NCI-H1436 (cell line): Measurements from ENCODE around the gene SLC4A2.

ENCODE experiments used
- DNase-seq: peaks from one replicate; lab custom pipeline; 2025; lab: John Stamatoyannopoulos, UW

The SLC4A2 gene

DNA sequence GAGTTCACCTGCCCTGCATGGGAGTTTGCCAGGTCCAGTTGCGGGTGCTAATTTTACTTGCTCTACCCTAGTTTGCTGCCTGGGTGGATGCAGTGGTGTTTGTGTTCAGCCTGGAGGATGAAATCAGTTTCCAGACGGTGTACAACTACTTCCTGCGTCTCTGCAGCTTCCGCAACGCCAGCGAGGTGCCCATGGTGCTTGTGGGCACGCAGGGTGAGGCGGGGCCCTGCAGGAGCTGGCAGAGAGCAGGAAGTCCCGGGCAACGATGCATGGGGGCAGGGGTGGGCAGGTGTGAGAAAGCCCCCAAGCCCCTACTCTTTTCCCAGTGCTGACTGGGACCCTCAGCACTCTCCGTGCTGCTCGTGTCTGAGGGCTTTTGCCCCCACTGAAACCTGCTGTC lies 58.2 kb downstream of the SLC4A2 start:
- DNase-seq = no peak

DNA sequence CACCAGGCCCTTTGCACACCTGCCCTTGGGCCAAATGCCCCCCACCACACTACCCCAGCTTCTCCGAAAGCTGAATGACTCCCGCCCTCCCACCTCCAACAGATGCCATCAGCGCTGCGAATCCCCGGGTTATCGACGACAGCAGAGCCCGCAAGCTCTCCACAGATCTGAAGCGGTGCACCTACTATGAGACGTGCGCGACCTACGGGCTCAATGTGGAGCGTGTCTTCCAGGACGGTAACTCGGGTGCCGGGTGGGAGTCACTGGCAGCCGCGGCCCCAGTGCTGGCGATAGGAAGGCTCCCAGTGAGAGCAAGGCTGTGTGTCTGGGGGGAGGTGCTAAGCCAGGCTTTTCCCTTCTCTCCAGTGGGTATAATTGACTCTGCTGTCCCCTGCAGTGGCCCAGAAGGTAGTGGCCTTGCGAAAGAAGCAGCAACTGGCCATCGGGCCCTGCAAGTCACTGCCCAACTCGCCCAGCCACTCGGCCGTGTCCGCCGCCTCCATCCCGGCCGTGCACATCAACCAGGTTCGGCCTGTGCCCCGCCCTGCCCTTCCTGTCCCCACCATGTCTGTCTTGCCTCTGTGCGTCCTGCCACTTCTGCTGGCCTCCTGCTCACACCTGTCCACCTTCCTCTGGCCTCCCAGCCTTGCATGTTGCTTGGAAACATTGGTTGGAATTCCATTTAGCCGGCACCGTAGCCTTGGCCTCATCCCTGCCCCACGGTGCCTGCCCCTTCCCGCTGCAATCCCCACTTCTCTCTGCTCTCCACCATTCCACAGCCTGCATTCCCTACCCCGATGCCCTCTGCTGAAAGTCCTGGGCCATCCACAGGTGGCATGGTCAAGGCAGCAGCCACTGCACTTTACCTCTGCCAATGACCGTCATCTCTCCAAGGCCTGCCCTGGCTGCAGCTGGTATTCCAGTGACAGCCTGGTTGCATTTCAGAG lies 59.0 kb downstream of the SLC4A2 start:
- DNase-seq = no peak

DNA sequence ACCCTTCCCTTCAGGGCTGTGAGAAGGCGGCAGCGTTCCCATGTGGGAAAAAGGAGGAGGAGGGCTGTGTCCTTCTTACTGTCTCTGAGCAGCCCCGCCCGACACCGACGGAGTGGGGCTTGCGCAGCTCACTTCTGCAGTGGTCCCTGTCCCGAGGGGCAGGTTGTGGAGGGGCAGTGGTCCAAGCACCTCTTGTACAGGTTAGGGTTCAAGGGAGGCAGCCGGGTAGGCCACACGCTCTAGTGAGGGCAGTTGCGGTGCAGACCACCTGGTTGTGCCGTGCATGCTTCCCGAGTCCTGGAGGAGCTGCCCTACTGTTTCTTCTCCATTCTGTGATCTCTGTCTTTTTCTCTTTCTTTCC lies 59.6 kb downstream of the SLC4A2 start:
- DNase-seq = no peak

DNA sequence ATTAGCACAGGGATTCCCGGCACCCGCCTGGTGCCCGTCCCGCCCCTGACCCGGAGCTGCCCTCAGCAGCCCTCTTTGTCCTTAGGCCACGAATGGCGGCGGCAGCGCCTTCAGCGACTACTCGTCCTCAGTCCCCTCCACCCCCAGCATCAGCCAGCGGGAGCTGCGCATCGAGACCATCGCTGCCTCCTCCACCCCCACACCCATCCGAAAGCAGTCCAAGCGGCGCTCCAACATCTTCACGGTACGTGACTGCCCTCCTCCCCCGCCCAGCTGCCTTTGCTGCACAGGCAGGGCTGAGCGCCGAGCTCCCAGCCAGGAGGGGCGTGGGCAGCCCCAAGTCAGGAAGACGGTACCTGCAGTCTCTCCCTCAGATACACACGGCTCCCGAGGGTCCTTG lies 60.5 kb downstream of the SLC4A2 start:
- no peak for DNase-seq

DNA sequence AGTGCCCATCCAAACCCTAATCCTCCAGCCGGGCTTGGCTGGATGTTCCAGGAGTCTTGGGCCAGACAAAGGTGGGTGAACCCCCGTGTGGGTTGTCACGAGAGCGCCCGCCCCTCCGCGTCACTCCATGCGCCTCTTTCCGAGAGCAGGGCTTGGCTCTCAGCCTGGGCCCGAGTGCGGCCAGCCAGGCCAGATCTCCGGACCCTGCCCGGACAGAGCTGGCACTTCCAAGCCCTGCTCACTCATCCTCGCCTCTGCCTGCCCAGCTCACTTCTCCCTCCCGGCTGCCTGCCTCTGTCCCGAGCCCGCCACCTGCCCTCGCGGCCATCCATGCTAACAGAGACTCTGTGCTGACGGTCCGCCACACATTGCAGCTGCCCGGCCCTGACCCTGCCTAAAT lies 61.5 kb downstream of the SLC4A2 start:
- no peak for DNase-seq

DNA sequence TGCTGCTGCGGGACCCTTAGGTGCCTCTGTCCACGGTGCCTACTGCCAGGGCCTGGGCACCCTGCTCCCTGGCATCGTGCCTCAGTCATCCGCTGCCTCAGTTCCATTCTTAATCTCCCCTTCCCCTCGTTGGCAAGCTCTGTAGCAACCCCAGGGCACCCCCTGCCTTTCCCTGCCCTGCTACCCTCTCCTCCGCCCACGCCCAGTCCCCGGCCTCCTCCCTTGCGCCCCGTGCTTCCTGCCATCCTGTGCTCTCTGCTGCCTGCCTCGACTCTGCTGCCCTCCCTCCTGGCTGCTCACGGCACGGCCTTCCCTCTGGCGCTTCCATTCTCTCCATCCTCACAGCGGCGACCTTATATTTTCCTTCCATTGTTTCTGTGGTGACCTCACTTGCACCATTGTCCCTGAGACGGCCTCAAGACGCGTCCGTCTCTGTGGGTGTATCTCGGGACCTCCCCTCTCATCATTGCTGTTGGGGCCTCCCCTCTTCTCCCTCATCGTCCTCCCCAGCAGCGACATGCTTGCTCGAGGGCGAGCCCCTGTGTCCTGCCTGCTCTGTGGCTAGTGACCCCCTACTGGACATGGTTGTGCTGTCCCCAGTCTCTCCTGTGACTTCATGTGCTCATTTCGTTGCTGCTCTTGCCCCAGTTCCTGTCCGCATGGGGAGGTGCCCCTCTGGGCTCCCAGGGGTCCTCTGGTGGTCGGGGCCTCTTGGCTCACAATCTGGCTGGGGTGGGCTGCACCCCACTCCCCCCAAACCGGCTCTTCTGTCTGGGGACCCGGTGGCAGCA lies 62.2 kb downstream of the SLC4A2 start:
- no peak for DNase-seq

DNA sequence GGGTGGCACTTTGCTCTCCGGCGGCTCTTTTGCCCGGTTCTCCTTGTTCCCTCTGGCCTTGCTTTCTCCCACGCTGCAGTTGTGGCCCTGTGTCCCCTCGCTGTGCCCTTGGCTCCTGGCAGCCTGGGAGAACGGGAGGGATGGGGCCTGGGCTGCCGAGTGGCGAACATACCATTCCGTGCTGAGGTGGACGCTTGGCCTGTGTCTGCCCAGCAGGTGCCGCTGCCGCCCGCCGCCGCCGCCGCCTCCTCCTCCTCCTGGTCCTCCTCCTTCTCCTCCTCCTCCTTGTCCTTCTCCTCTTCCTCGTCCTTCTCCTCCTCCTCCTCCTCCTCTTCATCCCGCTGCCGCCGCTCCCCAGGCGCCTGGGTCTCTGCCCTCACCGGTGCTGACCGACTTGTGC lies 62.9 kb downstream of the SLC4A2 start:
- no peak for DNase-seq

DNA sequence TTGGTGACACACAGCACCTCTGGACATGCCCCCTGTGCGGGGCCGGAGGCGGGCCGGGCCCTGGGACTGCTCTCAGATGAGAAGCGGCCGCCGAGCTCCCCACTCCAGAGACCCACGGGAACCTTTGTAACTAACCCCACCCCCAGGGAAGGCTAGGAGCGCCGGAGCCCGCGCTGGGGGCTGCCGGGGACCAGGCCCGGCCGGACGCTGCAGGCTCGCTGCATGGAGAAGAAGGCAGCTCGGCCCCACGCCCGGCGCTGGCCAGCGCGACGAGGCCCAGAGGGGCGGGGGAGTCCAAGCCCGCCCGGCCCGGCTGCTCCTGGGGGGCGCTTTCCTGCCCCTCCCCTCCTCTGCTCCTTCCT lies 63.4 kb downstream of the SLC4A2 start:
- DNase-seq = no peak

DNA sequence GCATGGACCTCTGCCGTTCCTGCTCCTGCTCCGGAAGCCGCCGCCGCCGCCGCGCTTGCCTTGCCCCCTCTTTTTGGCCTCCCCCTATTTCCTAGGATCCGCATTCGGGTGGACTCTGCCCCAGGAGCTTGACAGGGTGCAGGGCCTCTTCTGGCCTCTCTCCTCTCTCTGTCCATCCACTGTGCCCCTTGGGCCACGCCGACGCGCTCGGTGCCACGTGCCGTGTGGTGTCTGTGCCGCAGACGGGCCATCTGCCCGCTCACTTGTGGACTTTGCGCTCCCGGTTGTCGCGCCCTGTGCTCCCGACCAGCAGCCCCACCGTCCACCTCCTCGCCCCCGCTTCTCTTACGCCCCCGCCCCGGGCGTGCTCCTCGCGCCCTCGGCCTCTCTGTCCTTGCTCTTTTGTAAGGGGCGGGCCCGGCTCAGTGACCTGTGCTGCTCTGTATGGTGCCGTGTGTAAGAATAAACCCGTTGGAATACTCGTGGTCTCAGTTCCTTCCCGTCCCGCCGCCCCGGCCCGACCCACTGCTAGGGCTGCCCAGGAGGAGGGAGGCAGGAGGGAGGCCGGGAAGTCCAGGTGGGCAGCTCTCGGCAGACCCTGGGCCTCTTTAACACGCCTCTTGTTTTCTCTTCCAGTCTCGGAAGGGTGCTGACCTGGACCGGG lies 63.9 kb downstream of the SLC4A2 start:
- no peak for DNase-seq

DNA sequence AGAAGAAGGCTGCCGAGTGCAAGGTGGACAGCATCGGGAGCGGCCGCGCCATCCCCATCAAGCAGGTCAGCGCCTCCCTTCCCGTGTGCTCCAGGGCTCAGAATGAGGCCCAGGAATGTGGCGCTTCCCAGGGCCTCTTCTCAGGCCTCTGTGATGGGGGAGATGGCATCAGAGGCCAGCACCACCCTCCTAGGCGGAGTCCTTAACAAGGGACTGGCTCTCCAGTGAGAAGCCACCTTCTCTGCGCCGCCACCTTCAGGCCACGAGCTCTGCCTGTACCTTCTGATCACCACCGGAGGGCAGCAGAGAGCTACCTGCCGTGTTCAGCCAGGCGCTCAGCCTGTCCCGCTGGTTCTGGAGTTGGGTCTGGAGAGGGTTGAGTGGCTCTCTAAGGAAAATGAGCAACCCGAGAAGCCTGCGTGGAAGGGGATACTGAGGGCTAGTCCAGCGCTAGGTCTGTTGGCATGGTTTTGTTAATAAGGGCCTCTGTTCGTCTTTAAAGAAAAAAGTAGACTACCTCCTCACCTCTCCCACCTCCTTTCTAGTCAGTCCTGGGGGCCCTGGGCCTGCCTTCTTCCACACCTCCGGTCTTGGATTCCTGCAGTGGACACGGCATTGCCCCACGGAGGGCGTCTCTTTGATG lies 64.6 kb downstream of the SLC4A2 start:
- DNase-seq = peak; percentile 66

DNA sequence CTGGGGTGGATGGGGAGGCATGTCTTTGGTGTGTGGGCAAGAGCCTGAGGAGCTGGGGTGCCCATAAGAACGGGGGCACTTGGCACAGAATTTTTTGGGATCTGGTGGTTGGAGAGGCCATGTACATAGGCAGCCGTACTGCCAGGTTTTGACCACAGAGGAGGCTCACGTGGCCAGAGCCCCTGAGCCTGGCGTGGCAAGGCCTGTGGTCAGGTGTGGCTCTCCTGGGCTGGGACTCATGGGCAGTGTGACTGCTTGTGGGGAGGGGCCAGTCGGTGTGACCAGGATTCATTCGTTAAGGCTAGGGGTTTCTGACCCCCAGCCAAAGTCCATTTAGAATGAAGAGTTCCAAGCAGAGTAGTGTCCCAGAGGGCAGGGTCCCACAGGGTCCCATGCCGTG lies 65.1 kb downstream of the SLC4A2 start:
- no peak for DNase-seq

DNA sequence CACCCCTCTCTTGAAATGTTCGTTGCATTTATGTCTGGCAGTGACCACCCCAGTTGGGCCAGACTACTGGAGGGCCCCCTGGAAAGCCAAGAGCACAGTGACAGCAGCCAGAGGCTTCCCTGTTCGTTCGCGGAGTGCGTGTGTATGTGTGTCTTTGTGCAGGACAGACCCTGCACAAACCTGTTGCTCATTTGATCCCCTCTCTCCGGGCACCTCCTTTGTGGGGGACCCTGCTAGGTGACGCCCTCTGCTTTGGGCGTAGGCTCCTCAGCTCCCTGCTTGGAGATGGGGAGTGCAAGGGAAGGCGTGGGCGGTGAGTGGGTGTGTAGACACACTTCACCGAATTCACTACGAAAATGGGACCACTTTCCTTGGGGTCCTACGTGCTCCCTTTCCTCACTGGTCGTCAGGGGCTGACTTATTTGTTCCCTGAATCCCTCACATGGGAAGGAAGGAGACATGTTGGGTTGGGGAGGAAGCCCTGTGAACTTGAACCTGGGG lies 65.6 kb downstream of the SLC4A2 start:
- no peak for DNase-seq

DNA sequence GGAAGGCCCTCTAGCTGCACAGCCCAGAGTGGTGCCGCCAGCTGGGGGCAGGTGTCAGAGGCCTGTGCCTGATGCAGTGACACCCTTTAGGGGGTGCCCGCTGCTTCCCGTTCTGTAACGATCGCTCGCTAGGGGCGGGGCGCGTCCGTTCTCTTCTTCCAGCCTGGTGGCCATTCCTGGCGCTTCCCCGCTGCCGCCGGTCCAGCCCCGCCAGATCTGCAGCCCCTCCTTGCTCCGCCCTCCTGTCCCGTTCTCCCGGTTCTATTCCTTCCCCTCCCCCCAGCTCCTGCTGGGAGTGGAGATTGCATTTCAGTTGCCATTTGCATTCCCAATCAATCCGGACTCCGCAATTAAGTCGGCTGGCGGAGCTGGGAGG lies 66.1 kb downstream of the SLC4A2 start:
- peak; percentile 9 for DNase-seq

DNA sequence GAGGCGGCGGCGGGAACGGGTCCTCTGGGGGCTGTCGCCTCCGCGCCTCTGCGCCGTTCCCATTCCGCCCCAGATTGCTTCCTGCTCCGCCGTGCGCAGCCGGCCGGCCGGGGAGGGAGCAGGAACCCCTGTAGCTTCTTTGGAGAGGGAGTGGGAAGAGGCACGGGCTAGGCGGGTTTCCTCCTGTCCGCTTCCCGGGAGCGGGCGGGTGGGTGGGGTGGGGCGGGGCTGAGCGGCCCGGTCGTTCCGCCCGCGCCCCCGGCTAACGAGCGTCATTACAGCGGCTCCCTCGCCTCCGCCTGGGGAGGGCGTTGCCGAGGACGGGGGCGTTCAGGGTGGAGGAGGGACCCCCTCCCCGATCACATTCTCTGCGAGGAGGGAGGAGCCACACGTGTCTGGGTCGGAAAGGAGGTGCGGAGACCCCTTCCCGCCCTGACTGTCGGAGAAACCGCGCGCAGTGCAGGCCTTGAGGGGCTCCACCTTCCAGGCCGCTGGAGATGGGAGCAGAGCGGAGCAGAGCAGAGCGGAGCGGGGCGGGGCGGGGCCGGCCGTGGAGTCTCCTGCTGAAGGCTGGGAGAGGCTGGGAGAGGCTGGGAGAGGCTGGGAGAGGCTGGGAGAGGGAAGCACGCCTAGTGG lies 66.6 kb downstream of the SLC4A2 start:
- peak; percentile 25 for DNase-seq
